ENCODE data around the gene L2HGDH. TPM values are rescaled to one million over a fixed set of nuclear protein-coding genes. Genes with fewer than 3 reads are reported as not detected.
"Not testable (repeated sequence)": the region's sequence is repeated elsewhere in the genome, so short reads cannot be mapped to it uniquely, and the experiment has no call there.

L2HGDH gene
- total RNA-seq, 1 donor from 2014 or later: 10.5 TPM

DNA sequence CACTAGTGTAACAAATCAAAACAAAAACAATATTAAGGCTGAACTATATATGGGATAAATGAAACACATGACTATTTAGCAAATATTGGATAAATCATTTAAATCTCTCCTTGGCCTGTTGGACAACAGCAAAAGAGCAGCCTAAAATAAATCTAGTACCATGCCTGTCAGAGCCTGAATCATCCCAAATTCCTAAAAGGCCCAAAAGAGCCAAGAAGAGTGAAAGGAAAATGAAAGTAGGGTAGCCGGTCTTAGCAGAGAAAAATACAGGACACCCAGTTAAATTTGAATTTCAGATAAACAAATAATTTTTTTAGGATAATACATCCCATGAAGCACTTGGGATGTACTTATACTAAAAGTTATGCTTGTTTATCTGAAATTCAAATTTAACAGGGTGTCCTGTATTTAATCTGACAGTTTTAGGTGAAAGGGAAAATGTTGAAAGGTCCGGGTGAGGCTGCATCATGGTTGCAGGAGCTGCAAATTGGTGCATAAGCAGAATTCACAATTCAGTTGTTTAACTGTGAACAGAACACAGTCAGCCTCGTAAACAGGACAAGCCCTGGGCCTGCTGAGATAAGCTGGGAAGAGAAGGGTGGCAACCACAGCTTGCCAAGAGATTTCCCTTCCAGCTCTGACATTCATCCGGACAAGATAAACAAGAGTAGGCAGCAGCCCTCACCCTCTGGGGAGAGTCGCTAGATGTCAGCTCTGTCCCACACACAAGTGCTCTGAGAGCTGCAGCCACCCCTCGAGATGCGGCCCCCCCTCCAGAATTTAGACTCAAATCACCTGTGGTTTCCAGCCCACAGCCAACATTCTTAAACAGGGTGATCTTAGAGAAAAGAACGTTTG, 30.4 kb upstream of the L2HGDH start:
- intact Hi-C loops (cut with DNase I): loop anchor here (5.0 kb wide), 1 partner anchor 190 kb away; the partner anchor contains the start of gene MAP4K5
- ATAC-seq (peak; percentile 90), DNase-seq (ENCODE audit: missing footprints) (no peak)

DNA sequence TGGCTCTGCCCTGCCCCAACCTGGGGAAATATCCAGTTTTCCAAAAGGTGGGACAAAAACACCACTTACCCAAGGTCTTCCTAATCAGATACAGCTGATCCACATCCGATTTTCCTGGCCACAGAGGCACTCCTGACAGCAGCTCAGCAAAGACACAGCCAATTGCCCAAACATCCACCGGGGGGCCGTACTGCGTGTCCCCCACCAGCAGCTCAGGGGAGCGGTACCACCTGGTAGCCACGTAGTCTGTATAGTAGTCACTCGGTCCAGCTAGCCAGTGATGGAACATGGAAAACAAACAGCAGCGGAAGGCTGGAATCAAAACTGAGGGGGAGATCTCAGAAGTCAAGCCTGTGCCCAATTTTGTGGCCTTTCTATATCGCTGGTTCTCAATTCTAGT, 28.9 kb upstream of the L2HGDH start:
- DNase-seq (ENCODE audit: missing footprints) (no peak), ATAC-seq (no peak)
- intact Hi-C loops (cut with DNase I): loop anchor here (5.0 kb wide), 1 partner anchor 191 kb away; the partner anchor contains the start of gene MAP4K5

DNA sequence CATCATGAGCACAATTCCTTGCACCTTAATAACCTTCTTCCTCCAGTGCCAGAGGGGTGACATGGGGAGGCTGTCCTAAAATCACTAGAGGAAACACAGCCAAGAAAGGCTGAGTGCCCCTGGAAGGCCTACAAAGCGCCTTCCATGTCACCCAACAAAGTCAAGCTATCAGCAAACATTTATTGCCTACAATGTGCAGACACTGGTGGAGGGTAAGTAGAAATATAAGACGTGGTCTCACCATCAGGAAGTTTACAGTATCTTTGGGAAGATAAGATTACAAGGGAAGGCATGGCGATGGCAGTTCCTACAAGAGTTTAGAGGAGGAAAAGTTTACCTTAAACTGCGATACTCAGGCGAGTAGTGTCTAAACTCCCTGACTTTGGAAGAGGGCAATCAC, 28.0 kb upstream of the L2HGDH start:
- ATAC-seq (no peak), DNase-seq (ENCODE audit: missing footprints) (no peak)
- intact Hi-C loops (cut with DNase I): loop anchor here (5.0 kb wide), 1 partner anchor 192 kb away; the partner anchor contains the start of gene MAP4K5

DNA sequence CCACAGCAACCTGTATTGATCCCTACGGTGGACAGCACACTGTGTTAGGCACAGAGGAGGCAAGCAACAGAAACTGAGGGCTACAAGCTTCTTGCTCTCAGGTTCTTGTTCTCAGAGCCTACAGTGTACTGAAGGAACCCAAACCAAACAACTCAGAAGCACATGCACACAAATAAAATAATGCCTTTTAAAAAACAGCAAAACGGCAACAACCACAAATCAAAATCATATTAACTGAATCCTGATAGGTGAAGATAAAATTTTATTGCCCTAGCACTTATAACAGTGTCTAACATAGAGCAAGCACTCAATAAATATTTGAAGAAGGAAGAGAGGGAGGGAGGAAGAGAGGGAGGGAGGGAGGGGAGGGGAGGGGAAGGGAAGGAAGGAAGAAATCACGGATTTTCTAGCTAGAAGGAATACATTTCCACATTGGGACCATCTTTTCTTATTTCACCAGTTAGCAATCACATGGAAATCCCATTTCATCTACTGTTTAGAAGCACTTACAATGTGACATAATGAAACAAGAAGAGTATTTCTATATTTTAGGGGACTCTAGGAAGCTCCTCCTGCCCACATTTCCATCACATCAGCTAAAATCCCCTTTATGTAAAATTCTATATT, 27.3 kb upstream of the L2HGDH start:
- intact Hi-C loops (cut with DNase I): loop anchor here (5.0 kb wide), 1 partner anchor 58 kb away; the partner anchor contains the start of gene CDKL1
- no peak for DNase-seq (ENCODE audit: missing footprints)
- ATAC-seq: no peak

DNA sequence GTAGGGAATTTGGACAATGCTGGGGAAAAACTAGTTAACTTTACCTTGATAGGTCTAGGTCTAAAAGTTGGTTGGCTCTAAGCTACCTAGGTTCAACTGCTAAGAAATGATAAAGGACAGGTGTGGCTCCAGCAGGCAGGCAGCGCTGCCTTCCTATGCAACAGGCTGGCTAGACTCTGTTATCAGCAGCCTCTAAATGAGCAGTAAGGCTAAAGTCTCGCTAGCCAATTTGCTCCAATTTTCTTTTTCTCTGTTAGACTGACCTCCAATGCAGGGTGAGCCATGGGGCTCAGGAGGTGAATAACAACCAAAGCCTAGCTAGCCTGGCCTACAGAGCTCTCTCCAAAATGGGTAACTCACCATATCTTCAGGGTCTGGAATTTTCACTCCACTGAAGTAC, 26.6 kb upstream of the L2HGDH start:
- intact Hi-C loops (cut with DNase I): loop anchor here (5.0 kb wide), 1 partner anchor 59 kb away; the partner anchor contains the start of gene CDKL1
- DNase-seq (ENCODE audit: missing footprints): no peak
- ATAC-seq: no peak

DNA sequence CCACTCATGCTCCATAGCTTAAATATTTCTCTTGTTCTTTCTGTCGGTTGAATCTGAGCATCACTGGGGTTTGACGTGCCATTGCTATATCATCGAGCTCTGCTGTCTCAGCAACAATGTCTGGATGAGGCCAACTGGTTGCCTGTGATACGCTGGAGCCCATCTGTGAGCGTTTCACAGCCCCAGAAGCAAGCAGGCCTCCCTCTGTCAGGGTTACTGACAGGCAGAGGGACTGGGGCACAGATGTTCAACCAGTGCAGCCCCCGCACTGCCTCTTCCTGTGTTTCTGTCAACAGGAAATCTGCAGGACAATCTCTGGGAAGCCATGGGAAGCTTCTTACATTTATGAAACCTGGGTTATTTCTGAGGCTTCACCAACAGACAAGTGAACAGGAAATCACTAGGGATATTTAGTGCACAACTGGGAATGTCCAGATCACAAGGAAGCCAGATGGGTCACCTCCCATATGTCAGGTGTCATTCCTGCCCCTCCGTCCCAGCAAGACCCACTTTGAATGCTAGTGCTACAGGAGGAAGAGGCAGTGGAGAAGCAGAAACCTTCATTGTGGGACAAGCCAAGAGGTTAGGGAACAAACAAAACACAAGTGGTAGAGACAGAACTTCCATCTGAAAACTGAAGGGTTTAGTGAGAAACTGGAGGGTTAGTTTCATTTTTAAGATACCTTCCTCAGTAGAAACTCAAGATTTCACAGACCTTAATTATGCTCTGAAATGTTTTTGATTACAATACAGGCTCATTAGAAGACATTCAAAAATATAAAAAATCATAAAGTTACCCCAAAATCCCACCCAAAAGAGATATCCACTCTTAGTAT, 24.2 kb upstream of the L2HGDH start:
- no peak for DNase-seq (ENCODE audit: missing footprints)
- intact Hi-C loops (cut with DNase I): loop anchor here (5.0 kb wide), 1 partner anchor 61 kb away; the partner anchor contains the start of gene CDKL1

DNA sequence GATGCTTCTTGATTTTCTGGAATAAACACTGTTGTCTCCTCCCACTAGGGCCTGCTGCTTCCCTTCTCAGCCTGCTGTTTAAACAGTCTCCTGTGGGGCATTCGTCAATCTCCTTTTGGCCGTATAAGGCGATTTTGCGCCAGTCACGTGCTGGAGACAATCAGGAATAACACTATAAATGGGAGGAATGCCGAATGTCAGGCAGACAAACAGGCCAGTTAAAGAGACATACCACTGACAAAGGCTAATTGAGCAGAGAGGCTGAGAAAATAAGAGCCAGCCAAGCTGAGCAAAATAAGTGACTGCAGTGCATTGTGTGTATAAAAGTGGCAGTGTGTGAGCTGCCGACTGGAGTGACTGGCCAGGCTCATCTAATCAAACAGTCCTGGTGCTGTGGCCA, 23.4 kb upstream of the L2HGDH start:
- DNase-seq (ENCODE audit: missing footprints) (no peak), ATAC-seq (peak; percentile 42)

More for the DNA sequence above, 24.2 kb upstream of the L2HGDH start:
- peak; percentile 53 for ATAC-seq

DNA sequence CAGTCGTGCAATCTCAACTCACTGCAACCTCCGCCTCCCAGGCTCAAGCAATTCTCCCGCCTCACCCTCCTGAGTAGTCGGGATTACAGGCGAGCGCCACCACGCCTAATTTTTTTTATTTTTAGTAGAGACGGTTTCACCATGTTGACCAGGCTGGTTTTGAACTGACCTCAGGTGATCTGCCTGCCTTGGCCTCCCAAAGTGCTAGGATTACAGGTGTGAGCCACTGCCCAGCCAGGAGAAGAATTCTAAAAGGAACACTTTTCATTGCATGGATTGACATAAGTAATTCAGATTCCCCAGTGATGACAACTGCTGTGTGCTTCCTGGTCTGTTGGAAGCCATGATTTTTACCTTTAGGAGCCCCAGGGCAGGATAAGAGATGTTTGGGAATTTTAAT, 22.2 kb upstream of the L2HGDH start:
- DNase-seq (ENCODE audit: missing footprints): no peak
- no peak for ATAC-seq
- intact Hi-C loops (cut with DNase I): no loop called here

More for the DNA sequence above, 23.4 kb upstream of the L2HGDH start:
- intact Hi-C loops (cut with DNase I): loop anchor here (5.0 kb wide), 1 partner anchor 62 kb away; the partner anchor contains the start of gene CDKL1

DNA sequence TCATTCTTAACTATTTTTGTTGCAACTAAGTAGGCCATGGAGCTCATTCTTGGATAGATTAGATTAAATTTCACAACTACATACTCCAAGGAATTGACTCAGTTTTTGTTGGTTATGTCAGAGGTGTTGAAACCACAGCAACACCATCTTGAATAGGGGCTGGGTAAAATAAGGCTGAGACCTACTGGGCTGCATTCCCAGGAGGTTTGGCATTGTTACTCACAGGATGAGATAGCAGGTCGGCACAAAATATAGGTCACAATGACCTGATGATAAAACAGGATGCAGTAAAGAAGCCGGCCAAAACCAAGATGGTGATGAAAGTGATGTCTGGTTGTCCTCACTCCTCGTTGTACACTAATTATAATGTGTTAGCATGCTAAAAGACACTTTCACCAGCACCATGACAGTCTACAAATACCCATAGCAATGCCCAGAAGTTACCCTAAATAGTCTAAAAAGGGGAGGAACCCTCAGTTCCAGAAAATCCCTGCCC, 21.0 kb upstream of the L2HGDH start:
- intact Hi-C loops (cut with DNase I): no loop called here
- no peak for DNase-seq (ENCODE audit: missing footprints)
- peak; percentile 84 for ATAC-seq

DNA sequence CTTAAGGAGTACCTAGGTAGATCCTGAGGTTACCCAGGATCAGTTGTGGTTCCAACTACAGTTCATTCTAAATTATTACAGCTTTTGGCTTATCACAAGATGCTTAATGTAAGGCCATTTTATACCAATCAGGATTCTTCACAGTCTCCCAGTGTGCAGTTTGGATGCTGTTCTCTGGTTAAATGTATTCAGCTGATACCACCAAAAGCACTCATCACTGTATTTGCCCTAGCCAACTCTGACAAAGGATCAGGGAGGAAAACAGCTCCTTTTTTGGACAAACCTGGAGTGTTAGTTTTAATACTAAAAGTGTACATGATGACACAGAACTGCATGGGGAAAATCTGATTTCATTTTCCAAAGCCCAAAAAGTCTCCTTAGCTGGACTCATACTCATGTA, 19.6 kb upstream of the L2HGDH start:
- ATAC-seq (no peak), DNase-seq (ENCODE audit: missing footprints) (no peak)
- intact Hi-C loops (cut with DNase I): no loop called here

DNA sequence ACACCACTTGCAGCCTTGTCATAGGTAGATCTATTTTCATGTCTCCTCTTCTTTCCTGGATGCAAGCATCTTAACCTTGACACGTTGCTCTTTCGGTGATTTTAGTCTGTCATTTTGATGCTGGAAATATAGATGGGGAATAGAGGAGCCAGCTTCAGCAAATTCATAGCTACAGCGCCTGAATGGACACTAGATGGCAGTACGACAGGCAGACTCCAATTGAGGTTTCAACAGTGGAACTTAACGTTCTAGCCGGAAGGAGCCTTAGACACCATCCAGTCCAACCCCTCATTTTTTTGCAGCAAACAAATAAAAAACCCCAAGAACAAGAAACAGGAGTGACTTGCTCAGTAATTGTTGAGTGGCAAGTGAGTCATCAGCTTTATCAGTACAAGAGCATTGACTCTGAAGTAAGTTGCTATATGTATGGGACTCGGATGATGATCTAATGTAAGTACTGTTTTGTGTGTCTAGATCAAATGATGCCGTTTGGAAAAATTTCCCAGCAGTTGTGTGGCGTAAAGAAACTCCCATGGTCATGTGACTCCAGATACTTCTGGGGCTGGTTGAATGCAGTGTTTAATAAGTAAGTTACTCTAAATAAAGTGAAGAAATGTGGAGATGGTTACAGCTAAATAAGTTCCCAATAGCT, 9.1 kb upstream of the L2HGDH start:
- ATAC-seq: peak; percentile 95
- intact Hi-C loops (cut with DNase I): loop anchor here (1.0 to 5.0 kb wide), 2 partner anchors 76 to 211 kb away; partner anchors contain the start of genes CDKL1 and MAP4K5
- no peak for DNase-seq (ENCODE audit: missing footprints)

DNA sequence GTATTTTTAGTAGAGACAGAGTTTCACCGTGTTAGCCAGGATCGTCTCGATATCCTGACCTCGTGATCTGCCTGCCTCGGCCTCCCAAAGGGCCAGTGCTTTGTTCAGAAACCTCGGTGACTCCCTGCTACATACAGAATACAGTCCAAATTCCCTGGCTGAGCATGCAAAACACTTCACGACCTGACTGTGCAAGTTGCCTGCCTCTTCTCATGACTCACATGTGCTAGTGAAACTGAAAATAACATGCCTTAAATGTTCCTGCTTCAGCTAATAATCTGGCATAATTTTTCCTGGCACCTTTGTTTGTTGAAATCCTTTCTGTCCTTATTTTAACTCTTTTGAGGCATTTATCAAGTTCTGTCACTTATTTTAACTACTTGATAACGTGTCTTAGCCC, 8.3 kb upstream of the L2HGDH start:
- intact Hi-C loops (cut with DNase I): loop anchor here (5.0 kb wide), 1 partner anchor 77 kb away; the partner anchor contains the start of gene CDKL1
- ATAC-seq (no peak), DNase-seq (ENCODE audit: missing footprints) (no peak)

DNA sequence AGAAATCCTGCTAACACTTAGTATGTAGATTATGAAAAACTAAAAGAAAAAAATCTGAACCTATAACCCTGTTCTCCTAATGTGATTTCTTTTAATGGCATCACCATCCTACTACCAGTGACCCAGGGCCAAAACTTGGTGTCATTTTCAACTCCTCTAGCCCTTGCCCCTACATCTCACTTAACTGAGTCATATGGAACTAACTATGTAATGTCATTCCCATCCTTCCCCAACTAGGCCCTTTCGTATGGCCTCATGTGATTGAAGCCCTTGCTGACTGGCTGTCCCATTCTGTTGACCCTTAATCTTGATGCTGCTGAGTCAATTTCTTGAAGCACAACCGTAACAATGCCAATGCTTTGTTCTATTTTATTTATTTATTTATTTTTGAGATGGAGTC, 7.7 kb upstream of the L2HGDH start:
- intact Hi-C loops (cut with DNase I): loop anchor here (5.0 to 10.0 kb wide), 4 partner anchors 78 to 465 kb away; partner anchors contain the start of gene CDKL1
- no peak for DNase-seq (ENCODE audit: missing footprints)
- ATAC-seq: no peak

DNA sequence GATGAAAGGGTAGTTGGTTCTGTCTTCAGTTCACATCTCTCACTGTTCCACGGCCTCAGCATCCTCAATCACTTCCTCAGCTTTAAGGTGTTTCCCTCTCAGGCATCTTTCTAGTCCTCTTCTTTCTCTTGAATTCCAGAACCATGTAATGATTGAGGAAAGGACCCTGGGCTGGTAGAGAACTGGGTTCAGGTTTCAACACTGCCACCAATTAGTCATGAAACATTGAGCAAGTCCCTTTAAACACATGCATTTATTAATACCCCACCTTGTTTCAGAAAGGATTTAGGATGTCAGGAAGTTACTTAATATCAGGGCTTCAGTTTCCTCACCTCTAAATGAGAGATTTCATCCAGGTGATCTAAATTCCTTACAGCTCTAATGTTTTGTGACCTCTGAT, 7.3 kb upstream of the L2HGDH start:
- no peak for DNase-seq (ENCODE audit: missing footprints)
- intact Hi-C loops (cut with DNase I): loop anchor here (10.0 kb wide), 3 partner anchors 336 to 466 kb away; no protein-coding TSS in a partner anchor
- no peak for ATAC-seq

DNA sequence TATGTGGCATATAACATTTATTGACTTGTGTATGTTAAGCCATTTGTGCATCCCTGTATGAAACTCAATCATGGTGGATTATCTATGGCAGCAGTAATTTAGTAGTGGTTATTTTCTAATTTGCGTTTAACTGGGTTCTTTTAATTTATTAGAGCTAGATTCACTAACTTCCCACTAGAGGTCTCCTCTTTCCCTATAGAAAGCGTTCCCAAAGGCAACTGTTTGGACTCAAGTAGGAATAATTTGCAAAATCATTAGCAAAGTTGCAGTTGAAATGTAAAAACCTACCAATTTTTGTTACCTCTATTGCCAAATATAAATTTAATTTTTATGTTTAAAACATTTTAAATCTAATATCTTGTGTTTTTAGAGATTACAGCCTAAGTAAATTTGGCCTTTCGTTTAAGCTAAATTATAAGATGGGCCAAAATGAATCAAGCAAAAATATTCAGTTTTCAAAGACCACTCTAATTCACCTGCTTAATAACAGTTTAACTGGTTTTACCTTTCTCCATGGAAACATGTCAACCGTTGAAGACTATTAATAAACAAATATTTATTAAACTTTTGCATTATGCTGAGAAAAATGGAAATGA, 6.1 kb upstream of the L2HGDH start:
- no peak for DNase-seq (ENCODE audit: missing footprints)

DNA sequence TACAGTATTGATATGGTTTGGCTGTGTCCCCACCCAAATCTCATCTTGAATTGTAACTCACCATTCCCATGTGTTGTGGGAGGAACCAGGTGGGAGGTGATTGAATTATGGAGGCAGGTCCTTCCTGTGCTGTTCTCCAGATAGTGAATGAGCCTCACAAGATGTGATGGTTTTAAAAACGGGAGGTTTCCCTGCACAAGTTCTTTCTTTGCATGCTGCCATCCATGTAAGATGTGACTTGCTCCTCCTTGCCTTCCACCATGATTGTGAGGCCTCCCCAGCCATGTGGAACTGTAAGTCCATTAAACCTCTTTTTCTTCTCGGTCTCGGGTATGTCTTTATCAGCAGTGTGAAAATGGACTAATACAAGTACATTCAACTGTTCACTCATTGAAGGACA, 2.1 kb upstream of the L2HGDH start:
- not testable (repeated sequence) for ATAC-seq
- intact Hi-C loops (cut with DNase I): loop anchor here (10.0 kb wide), 3 partner anchors 341 to 471 kb away; no protein-coding TSS in a partner anchor

More for the DNA sequence above, 6.1 kb upstream of the L2HGDH start:
- ATAC-seq: no peak
- intact Hi-C loops (cut with DNase I): loop anchor here (10.0 kb wide), 3 partner anchors 337 to 467 kb away; no protein-coding TSS in a partner anchor

DNA sequence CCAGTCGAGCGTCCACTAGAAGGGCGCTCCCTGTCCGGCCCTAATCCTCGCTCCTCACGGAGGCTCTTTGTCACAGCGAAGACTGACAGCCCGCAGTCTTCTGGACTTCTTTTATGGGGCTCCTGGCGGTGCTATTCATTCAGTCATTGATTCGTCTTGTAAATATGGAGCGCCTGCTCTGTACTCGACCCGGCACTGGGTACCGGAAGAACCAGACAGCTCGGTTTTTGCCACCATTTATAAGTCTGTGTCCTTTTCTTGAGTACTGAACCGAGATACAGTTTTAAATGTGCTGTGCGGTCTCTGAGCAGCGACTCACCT, 665 bp upstream of the L2HGDH start:
- intact Hi-C loops (cut with DNase I): loop anchor here (2.0 to 10.0 kb wide), 4 partner anchors 220 to 472 kb away; partner anchors contain the start of gene MAP4K5
- DNase-seq (ENCODE audit: missing footprints) (no peak), ATAC-seq (no peak)

More for the DNA sequence above, 2.1 kb upstream of the L2HGDH start:
- not testable (repeated sequence) for DNase-seq (ENCODE audit: missing footprints)

Measured in Right ventricle myocardium inferior (tissue), 1 donor.